GM06990 (cell line): Measurements from ENCODE around the gene NRG2.
A peak's percentile ranks its signal among the peaks of the same experiment; 100 is the strongest.

Experiments used
- DNase-seq: peaks from one replicate; pipeline ENCODE4 v3.0.0-alpha.2; 2011; ENCODE audit not compliant: insufficient read length; ENCODE audit errors: extremely low read depth
- H3K27me3 ChIP-seq: replicated peaks from 2 replicates; pipeline ENCODE4 v1.6.0; 2011; ENCODE audit warnings: low read length; ENCODE audit not compliant: control insufficient read depth, insufficient read depth
- H3K36me3 ChIP-seq: 2 replicates; pipeline ENCODE4 v1.5.1; 2011; ENCODE audit warnings: low read length; ENCODE audit not compliant: control insufficient read depth, insufficient read depth
- H3K4me3 ChIP-seq: replicated peaks from 2 replicates; pipeline ENCODE4 v1.5.1; 2011; ENCODE audit warnings: low read depth, mild to moderate bottlenecking, control low read depth, low read length
- CTCF ChIP-seq: IDR thresholded peaks from 2 replicates; pipeline ENCODE4 v1.5.1; 2011; ENCODE audit warnings: low read length, control low read depth, mild to moderate bottlenecking, inconsistent platforms; ENCODE audit not compliant: insufficient read depth, poor library complexity, severe bottlenecking

Gene NRG2

GRCh38 chr5:139863361-139863760 lies 179.7 kb downstream of the NRG2 start:
- TF ChIP-seq CTCF = no peak
- no peak for DNase-seq
- H3K36me3 ChIP-seq = no peaks in the 10 kb centered on the region

GRCh38 chr5:139862803-139863202 lies 180.3 kb downstream of the NRG2 start:
- no peaks in the 10 kb centered on the region for H3K27me3 ChIP-seq
- no peak for DNase-seq
- no peak overlapping the region for H3K4me3 ChIP-seq
- H3K36me3 ChIP-seq = no peaks in the 10 kb centered on the region
- peak; percentile 27 for TF ChIP-seq CTCF

More at GRCh38 chr5:139863361-139863760, 179.7 kb downstream of the NRG2 start:
- H3K4me3 ChIP-seq = no peak overlapping the region
- H3K27me3 ChIP-seq = no peaks in the 10 kb centered on the region

- DNase-seq = peak; percentile 31
- Histone ChIP-seq H3K36me3 (no peaks in the 10 kb centered on the region), H3K4me3 (no peak overlapping the region), H3K27me3 (no peaks in the 10 kb centered on the region; the same call in 1 of the 2 replicates)
- no peak for TF ChIP-seq CTCF
These were observed 180.8 kb downstream of the NRG2 start for GRCh38 chr5:139862313-139862712.

- no peak for TF ChIP-seq CTCF
- H3K27me3 ChIP-seq = no peaks in the 10 kb centered on the region; the same call in 1 of the 2 replicates
- no peaks in the 10 kb centered on the region for H3K36me3 ChIP-seq
- no peak overlapping the region for H3K4me3 ChIP-seq
- no peak for DNase-seq
These were observed 181.3 kb downstream of the NRG2 start for GRCh38 chr5:139861889-139862207.

GRCh38 chr5:139861021-139861888 lies 181.8 kb downstream of the NRG2 start:
- no peak for DNase-seq
- no peaks in the 10 kb centered on the region for H3K36me3 ChIP-seq
- no peak overlapping the region for H3K4me3 ChIP-seq
- no peaks in the 10 kb centered on the region; the same call in 1 of the 2 replicates for H3K27me3 ChIP-seq
- TF ChIP-seq CTCF = no peak
